Endometrial microvascular endothelial cells (primary cell): ENCODE data around the gene TMEM33. TPM values are rescaled to one million over a fixed set of nuclear protein-coding genes. Genes with fewer than 3 reads are reported as not detected.

Source experiments
- in situ Hi-C: cut with HindIII; loops from 2 replicates; pipeline ENCODE4 v1.10.0; 2017; ENCODE audit warnings: low sequenced_read_pairs, low pct_unique_long_range_greater_than_20kb; ENCODE audit errors: inconsistent ontology term
- total RNA-seq: library from RNA; depleted of rRNA; stranded (reverse); fragments of >200 nt; gene quantifications from one replicate; pipeline ENCODE4 v1.2.3, GENCODE V29; 2015; ENCODE audit errors: inconsistent ontology term

Gene TMEM33
- total RNA-seq, 1 donor from 2014 or later, result 59.8 TPM

DNA sequence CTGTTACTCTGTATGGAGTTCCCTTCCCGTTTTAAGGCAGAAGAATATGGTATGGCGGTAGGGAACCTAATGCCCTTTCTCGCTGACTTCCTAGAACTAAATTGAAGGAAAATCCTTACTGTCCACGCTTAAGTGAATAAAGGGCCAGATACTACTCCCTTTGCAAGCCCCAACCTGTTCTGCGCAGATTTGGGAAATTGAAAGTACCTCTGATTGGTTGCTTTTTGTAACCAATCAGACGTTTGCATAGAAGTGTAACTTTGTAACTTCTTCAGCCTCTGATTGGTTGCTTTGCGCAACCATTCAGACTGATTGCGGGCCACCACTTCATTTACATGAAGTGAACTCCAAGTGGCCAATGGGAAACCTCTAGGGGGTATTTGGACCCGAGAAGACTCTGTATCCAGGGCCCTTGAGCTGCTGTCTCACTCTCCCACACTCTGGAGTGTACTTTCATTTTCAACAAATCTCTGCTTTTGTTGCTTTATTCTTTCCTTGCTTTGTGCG, 1.2 kb upstream of the TMEM33 start:
- in situ Hi-C loops, result no loop called here

DNA sequence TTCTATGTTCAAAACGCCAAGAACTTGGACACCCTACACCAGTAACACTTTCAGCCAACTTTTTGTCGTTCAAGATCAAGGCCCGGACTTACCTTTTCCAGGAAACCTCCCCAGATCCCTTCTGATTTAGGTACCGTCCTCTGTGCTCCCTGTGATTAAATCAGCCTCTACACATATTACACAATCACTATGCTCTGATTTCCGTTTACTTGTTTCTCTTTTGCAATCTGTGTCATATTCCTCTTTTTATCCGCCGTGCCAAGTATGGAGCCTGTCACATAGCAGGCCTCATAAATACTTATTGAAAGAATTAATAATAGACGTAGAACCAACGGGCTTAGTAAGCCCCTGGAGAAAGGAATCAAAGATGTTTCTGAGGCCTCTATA, 722 bp upstream of the TMEM33 start:
- in situ Hi-C loops, result no loop called here

DNA sequence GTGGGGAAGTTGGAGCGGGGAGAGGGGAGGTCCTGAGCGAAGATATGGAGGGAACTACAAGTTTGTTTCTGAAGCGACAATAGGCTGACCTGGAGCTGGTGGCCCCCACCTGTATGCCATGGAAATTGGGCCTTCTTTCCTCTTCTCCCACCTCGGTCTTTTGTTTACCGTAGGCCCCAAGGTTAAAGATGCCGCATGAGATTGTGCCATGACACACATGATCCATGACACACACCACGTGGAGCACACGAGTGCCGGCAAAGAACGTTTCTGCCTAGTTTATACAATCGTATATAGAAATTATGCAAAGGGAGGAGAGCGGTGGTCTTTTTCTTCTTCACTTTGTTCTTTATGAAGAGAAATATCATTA, 408 bp downstream of the TMEM33 start:
- in situ Hi-C loops, result no loop called here

DNA sequence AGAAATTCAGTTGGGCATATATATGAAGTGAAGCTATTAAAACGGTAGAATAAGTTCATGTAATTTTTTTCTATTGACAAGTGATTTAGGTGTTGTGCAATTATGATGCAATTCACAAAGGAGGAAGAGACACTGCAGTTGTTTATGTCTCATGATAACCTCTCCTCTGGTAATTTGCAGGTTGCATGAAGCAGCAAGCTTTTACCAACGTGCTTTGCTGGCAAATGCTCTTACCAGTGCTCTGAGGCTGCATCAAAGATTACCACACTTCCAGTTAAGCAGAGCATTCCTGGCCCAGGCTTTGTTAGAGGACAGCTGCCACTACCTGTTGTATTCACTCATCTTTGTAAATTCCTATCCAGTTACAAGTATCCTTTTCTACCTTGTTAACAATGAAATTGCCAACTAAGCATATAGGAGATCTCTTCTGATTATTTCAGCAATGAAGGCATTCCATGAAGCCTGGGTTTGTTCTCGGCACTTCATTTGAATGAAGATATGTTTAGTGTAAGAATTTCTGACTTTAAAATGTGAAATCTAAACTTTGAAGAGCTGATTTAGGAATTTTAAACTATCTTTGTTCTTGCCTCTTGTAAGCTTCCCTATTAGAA, 3.9 kb downstream of the TMEM33 start:
- in situ Hi-C loops, result no loop called here

DNA sequence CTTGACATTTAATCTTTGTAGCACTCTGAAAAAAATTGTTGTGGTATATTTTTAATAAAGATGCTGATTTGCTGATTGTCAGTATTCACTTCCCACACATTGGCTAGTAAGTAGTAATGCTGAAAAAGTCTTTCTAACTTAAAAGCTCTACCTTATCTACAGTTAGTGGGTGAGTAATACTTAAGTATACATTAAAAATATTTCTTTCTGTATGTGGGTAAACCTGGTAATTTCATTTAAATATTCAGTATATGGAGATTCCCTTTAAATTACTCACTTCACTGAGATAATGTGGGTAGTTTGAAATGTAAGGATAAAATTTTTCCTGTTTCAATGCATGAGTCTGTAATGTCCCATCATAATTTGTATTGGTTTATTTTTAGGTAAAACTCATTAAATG, 5.6 kb downstream of the TMEM33 start:
- in situ Hi-C loops, result no loop called here

DNA sequence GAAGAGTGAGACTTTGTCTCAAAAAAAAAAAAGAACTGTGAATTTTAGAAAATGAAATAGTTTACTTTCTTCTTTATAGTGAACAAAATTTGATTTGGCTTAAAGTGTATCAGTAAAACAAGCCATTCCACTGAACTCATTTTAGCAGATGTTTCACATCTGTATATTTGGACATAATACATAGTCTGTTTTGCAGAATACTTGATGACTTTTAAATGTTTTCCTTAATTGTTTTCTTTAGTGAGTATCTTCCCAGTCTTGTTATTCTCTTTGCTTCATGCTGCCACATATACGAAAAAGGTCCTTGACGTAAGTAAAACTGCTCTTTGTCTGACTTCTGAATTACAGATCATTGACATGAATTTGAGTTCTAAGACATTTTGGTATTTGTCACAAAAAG, 8.3 kb downstream of the TMEM33 start:
- in situ Hi-C loops, result no loop called here

DNA sequence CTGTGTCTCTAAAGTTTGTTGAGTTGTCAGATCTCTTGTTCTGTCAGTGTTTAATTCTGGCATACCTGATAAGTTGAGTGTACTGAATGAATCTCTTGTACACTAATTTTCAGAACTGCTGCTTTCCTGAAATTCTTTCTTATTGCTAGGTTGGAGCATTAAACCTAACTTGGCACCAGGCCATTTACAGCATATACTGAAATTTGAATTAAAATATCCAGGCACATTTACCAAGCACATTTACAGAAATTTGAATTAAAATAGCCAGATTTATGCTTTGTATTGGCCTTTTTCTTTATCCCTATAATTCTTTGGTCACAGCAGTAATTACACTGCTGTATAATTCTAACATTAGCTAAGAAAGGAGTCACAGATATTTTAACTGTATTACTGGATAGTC, 8.9 kb downstream of the TMEM33 start:
- in situ Hi-C loops, result no loop called here

DNA sequence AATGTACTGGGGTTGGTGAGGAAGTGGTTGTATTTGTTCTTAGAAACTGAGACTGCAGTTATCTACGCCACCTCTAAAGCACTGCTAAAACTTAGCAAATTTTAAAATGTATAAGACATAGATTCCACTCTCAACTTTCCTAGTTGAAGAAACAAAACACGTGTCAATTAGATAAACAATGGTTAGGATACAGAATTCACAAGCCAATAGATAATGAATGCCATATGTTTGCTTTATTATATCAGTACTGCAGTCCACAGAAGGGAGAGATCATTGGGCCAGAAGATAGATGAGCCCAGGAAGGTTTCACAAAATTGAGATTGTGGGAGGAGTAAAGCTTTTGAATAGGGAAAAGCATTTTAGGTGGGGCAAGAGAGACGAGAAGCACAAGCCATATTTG, 14.3 kb downstream of the TMEM33 start:
- in situ Hi-C loops, result no loop called here

DNA sequence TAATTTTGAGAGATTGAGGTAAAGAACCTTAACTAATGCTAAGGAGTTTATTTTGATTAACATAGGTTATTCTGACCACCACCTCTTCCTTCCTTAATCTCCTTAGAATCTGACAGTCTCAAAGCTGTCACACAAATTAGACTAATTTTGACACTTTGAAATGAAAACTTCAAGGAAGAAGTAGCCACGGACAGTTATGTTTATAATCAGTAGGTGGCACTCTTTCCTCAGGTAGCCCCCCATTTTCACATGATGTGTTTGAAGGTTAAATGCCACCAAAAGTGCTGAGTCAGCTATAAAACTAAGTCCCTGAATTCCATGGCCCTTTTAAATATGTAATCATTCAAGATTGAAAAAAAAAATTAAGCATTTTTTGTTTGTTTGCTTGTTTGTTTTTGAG, 22.4 kb downstream of the TMEM33 start:
- in situ Hi-C loops, result no loop called here

DNA sequence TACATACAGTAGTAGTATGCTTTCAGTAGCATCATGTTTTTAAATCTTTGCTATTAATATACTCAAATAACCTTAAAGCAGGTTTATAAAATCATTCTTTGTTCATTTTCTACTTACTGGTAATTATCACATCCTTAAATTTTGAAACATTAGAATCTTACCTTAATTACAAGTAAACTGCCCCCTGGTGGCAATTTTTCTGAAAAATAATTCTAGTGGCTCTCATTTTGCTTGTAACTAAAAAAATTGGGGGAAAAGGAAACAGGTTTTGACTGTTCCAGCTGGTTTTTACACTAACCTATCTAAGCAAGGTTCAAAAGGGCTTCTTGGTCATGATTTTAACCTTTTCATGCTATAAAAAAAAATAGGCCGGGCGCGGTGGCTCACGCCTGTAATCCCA, 27.9 kb downstream of the TMEM33 start:
- in situ Hi-C loops, result no loop called here

DNA sequence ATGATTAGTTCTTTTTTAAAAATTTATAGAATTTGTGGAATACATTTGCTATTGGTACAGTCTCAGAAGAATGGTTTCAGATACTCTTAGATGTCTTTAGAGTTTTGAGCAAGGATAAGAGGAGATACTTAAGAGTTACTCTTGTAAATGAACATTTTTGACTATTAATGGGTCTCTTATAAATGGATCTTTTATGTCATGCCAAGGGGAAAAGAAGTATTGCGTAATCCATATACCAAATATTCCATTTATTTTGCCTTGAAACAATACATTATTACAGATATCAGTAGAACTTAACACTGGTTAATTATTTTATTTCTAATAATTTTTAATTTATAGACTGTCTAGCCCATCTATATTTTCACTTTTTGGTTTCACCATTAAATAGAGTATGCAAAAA, 29.2 kb downstream of the TMEM33 start:
- in situ Hi-C loops, result no loop called here

DNA sequence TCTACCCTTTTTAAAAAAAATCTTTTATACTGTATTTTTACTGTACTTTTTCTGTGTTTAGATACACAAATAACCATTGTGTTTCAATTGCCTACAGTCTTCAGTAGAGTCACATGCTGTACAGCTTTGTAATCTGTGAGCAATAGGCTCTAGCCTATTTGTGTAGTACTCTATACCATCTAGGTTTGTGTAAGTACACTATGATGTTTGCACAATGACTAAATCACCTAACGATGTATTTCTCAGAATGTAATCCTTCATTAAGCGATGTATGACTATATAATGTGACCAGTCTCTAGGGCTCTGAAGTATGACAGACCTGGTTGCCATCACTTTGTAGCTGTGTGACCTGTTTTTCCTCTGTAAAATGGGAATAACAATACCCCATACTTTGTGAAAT, 32.2 kb downstream of the TMEM33 start:
- in situ Hi-C loops, result no loop called here

DNA sequence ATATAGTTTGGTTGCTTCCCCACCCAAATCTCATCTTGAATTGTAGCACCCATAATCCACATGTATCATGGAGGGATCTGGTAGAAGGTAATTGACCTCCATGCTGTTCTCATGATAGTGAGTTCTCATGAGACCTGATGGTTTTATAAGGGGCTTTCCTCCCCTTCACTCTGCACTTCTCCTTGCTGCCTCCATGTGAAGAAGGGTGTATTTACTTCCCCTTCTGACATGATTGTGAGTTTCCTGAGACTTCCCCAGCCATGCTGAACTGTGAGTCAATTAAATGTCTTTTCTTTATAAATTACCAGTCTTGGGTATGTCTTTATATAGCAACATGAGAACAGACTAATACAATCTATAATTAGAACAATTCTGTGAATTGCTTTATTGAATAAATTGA, 34.4 kb downstream of the TMEM33 start:
- in situ Hi-C loops, result no loop called here

DNA sequence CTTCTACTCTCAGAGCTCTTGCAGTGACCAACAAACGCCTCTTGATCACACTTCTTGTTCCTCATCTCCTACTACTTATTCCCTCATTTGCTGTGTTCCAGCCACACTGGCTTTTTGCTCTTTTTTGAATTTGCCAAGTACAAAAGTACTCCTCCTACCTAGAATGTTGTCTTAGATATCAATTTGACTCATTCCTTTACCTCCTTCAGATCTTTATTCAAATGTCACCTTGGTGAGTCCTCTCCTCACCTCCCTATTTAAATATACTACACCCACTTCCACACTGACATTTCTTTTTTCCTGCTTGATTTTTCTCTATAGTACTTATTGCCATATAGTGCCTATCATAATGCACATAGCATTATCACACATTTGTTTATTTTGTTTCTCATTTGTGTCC, 40.1 kb downstream of the TMEM33 start:
- in situ Hi-C loops, result no loop called here

DNA sequence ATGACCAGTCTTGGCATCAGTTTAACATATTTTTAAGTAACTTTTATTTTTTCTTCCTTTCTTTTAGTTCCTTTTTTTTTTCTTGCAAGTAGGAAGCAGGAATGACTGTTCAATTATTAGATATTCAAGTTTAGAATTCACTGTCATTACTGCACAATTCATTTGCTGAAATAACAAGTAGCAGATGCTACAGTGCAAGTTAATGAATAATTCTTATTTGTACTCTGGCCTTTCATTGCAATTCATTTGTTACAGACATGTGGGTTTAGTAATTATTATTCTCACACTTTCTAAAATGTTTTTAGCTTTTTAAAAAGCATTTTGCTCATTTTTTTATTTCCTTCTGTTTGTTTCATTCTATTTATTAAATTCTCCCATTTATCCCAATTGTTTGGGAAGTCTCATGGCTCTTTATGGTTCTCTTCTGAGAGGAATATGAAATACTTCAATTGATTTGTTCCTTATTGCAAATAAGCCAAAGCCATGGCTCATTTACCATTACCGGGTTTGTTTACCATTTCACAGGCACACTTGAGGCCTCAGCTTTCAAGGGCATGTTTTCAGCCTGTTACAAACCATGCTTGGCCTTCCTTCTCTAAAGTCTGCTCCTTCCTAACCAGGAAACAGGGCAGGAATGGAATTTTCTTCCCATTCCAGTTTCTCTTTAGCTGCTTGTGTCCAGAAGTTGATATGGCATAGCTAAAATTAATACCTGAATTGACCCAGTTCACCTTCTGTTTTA, 41.7 kb downstream of the TMEM33 start:
- in situ Hi-C loops, result no loop called here

DNA sequence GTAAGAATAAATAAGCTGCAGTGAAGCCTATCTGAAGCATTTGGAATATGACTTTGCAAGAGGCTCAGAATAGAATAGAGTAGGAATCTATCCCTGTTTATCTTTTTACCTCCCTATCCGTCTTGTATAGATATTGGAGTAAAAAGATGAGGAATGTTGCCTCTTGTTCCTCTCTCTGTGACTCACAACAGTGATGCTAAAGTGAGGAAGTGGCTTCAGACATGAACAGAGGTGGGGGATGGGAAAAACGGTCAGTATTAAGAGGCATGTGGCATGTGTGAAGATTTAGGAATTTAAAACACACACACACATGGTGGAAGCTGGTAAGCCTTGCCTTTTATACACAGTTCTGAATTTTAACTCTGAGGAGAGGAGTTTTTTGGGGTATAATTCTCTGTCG, 42.5 kb downstream of the TMEM33 start:
- in situ Hi-C loops, result no loop called here

DNA sequence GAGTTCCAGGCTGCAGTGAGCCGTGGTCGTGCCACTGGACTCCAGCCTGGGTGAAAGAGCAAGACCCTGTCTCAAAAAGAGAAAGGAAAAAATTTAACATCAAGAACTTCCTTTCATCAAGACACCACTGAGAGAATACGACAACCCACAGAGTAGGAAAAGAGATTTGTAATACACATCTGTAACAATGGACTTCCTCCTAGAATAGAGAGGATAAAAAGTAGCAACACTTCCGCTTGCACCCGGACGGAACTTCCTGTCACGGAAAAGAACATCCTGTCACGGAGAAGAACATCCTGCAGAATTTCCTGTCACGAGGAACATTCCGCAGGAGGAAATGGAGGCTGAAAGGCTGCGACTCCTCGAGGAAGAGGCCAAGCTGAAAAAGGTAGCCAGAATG, 46.2 kb downstream of the TMEM33 start, which contains the start of gene DCAF4L1:
Gene DCAF4L1 (plus strand): TSS at position 301 of the 400 bp plus-strand sequence. CDS start 37 bp downstream, at position 338.
- in situ Hi-C loops, result no loop called here

DNA sequence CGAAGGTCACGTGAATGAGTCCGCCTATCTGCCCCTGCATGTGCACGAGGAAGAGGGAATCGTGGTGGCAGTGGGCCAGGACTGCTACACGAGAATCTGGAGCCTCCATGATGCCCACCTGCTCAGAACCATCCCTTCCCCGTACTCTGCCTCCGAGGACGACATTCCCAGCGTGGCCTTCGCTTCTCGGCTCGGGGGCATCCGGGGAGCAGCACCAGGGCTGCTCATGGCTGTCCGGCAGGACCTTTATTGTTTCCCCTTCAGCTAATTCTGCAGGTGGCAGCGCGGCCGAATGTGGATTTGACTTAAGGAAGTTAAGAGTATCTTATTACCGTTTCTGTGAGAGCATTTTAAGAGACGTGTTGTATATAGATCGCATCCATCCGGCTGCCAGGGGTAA, 47.5 kb downstream of the TMEM33 start:
- in situ Hi-C loops, result no loop called here

DNA sequence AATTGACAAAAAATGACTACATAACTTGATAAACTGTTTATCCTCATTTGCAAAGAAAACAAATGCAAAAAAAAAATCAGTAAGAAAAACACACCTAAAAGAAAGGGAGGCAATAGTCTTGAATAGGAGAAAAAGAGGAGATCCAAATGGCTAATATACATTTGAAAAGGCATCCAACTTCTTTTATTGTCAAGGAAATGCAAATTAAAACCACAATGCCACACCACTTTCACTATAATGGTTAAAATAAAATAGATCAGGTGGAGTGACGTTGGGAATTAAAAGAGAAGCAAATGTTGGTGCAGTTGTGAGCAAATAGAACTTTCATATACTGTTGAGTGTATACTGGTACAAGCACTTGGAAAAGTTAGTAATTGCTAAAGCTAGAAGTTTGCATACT, 49.9 kb downstream of the TMEM33 start:
- in situ Hi-C loops, result no loop called here

DNA sequence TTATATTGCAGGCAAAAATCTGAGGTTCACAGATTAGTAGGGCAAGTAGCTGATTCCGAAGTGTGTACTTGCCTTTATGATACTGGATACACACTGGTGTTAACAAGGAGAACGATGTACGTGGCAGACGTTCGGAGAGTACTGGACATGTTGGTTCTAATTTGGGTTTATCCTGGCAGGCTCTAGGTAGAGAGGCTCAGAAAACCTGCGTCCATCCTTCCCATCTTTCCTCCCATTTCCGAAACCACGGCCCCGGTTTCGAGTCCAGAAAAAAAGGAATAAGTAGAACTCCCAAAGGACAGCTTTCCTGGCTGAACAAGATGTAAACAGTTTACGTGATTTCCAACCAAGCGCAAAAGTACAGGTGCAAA, 54.8 kb downstream of the TMEM33 start:
- in situ Hi-C loops, result no loop called here
